HG03442 (cell line): Measurements from ENCODE around the gene NABP1.
A peak's percentile ranks its signal among the peaks of the same experiment; 100 is the strongest.

Experiments used
- ATAC-seq: cut with Tn5 transposase; IDR thresholded peaks from one replicate; pipeline ENCODE4 v1.9.1; 2021; ENCODE audit warnings: mild to moderate bottlenecking, moderate library complexity; ENCODE audit not compliant: unreplicated experiment

The NABP1 gene

GRCh38 chr2:191678437-191679100 is 633 bp downstream of the NABP1 start:
- ATAC-seq, result peak; percentile 4

GRCh38 chr2:191679818-191680600 is 2.1 kb downstream of the NABP1 start:
- ATAC-seq, result peak; percentile 27

GRCh38 chr2:191680639-191681038 is 2.7 kb downstream of the NABP1 start:
- no peak for ATAC-seq

DNA sequence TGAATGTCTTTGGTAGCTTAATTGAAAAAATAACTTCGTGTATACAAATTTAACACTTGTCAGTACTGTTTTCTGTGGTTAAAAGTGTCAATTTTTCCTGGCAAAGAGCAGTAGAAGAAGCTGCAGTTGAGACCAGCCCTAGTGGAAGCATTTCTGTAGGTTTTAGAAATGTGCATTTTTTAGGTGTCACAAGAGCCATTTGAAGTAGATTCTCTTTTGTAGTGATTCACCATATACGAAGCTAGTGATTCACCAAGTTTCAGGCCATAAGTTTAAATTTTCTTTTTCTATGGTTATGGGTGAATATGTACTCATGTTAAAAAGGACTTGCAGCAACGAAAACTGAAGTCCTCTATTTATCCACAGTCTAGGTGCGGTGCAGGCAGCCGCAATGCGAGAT is 4.2 kb downstream of the NABP1 start:
- ATAC-seq, result no peak

GRCh38 chr2:191686066-191686465 is 8.1 kb downstream of the NABP1 start:
- no peak for ATAC-seq

- ATAC-seq, result no peak
Measured at GRCh38 chr2:191686729-191687128, 8.8 kb downstream of the NABP1 start.

DNA sequence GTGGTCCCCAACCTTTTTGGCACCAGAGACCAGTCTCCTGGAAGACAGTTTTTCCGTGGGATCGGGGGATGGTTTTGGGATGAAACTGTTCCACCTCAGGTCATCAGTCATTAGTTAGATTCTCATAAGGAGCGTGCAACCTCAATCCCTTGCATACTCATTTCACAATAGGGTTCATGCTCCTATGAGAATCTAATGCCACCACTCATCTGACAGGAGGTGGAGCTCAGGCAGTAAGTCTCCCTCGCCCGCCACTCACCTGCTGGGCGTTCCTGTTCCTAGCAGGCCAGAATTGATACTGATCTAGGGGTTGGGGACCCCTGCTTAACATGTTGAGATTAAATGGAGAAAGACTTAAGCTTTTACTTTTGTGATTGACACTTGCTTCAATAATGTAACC is 9.9 kb downstream of the NABP1 start:
- ATAC-seq, result no peak

DNA sequence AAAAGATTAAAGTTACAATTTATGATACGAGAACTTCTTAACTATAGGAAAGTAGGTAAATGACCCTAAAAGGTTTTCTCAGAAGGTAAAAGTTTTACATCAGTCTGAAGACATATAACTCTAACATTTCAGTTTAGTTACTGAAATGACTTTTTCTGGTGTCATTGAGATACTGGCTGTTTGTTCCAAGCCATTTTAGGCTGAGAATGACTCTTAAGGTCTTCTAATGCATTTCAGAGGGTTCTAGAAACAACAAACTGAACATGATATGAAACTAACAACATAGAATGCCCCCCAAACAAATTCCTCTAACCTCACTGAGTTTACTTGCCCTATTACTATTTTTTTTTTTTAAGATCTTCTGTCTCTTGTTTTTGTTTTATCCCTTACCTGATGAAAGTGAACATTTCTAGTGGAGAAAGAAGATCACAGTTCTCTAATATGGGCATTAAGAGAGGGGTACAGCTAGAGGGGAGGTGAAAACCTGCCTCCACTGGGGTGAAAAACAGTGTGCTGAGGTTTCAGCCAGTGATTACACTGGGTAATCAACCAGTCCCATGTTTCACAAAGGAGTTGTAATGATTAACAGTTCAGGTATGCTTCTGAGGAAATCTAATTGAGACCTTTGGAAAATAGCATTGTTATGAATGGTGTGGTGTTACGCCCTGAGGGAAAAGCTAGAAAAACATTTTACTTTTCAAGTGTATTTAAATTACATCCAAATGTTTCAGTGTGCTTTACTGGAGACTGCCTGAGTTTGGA is 11.2 kb downstream of the NABP1 start:
- ATAC-seq, result no peak

- no peak for ATAC-seq
Measured at GRCh38 chr2:191690327-191690726, 12.4 kb downstream of the NABP1 start.

GRCh38 chr2:191691016-191691735 is 13.2 kb downstream of the NABP1 start:
- ATAC-seq, result peak; percentile 78

GRCh38 chr2:191691898-191692297 is 14.0 kb downstream of the NABP1 start:
- ATAC-seq, result no peak

GRCh38 chr2:191692502-191693115 is 14.7 kb downstream of the NABP1 start:
- ATAC-seq, result no peak

DNA sequence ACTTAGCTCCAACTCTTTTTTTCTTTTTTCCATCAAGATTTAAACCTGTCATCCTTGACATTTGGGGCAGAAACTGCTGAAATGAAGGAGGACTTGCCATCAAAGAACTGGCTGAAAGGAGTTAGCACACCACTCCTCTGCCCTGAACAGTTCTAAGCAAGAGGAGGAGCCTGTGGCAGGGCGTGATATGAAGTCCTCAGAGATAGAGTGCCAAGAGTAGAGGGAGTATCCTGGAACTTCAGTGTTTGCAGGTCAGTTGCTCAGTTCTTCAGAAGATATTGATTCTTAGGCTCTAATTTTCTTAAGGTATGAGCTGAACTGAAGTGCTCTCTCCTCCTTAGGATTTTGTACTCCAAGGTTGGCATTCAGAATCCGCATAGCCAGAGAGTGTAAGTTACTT is 15.2 kb downstream of the NABP1 start:
- ATAC-seq, result no peak

- ATAC-seq, result no peak
Measured at GRCh38 chr2:191693778-191694177, 15.8 kb downstream of the NABP1 start.

- ATAC-seq, result no peak
Measured at GRCh38 chr2:191696001-191696400, 18.1 kb downstream of the NABP1 start.

GRCh38 chr2:191696966-191697365 is 19.0 kb downstream of the NABP1 start:
- no peak for ATAC-seq

DNA sequence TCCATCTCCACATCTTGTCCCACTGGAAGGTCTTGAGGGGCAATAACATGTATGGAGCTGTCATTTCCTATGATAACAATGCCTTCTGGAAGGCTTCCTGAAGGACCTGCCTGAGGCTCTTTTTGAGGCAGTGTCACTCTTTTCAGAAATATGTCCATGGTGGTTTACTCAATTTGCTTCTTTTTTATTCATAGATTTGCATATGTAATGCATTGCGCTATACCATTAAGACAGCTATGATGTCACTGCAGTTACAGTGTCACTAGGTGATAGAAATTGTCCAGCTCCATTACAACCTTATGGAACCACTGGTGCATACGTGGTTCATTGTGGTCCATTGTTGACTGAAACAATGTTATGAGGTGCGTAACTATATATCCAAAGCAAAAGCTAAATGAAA is 19.9 kb downstream of the NABP1 start:
- ATAC-seq, result no peak

DNA sequence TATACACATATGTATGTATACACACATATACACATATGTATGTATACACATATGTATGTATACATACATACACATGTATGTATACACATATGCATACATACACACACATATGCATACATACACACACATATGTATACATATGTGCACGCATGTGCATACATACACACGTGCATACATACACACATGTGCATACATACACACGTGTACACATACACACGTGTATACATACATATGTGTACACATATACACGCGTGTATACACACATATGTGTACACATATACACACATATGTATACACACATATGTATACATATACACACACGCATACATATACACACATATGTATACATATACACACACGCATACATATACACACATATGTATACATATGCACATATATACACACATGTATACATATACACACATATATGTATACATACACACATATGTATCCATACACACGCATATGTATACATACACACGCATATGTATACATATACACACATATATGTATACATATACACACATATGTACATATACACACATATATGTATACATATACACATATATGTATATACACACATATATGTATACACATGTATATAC is 21.5 kb downstream of the NABP1 start:
- ATAC-seq, result no peak

DNA sequence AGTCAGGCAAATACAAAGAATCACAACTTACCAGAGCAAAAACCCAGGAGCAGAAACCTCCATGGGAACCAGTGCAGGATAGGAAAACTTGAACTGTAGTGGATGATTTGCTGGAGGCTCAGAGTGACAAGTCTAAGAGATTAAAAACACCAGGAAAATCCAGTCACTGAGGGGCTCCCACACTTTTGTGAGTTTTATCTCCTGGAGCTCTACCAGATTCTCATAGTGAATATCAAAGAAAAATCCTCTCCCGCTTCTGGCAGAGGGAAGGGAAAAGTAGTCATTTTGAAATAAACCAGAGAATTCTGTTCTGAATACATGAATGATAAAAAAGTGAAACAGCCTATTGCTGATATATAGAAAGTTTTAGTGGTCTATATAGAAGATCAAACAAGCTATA is 23.1 kb downstream of the NABP1 start:
- ATAC-seq, result no peak

GRCh38 chr2:191701696-191702095 is 23.8 kb downstream of the NABP1 start:
- ATAC-seq, result no peak
